ENCODE results near the gene EMC1. TPM values are rescaled to one million over a fixed set of nuclear protein-coding genes. Genes with fewer than 3 reads are reported as not detected.

The EMC1 gene
- total RNA-seq, 2 experiments from 2014 or later, result 60.6 to 64.1 TPM

GRCh38 chr1:19166066-19166465 lies 85.3 kb downstream of the EMC1 start:
- ChIA-PET POLR2A (interaction anchor here (1.1 kb wide), 1 partner anchor 43 kb away, joined by 4 read pairs; no protein-coding TSS in a partner anchor), CTCF (no interaction called here)

Other genes starting within 250 kb of the EMC1 start
- gene UBR4, start 41.3 kb downstream of the EMC1 start, total RNA-seq, result 100 to 1,000 TPM; 119 to 122 TPM
- 100 to 1,000 TPM; 139 TPM for gene MRTO4, start 281 bp upstream of the EMC1 start, total RNA-seq
- gene AKR7A3, start 37.2 kb upstream of the EMC1 start, total RNA-seq, result under 1 TPM; 0.38 to 0.51 TPM
- 10 to 100 TPM; 40.1 to 44.1 TPM for gene AKR7A2, start 60.6 kb upstream of the EMC1 start, total RNA-seq
- gene SLC66A1, start 60.8 kb upstream of the EMC1 start, total RNA-seq, result 1 to 10 TPM; 8.5 to 9.0 TPM
- gene CAPZB, start 234.0 kb upstream of the EMC1 start, total RNA-seq, result 100 to 1,000 TPM; 292 to 298 TPM